Measurements from ENCODE around the gene C2CD3.
"Not testable (repeated sequence)": the region's sequence is repeated elsewhere in the genome, so short reads cannot be mapped to it uniquely, and the experiment has no call there.

Gene C2CD3

GRCh38 chr11:74120260-74121035 lies 50.4 kb downstream of the C2CD3 start:
- not testable (repeated sequence) for DNase-seq (ENCODE audit: low read depth)

GRCh38 chr11:74116719-74117118 lies 54.1 kb downstream of the C2CD3 start:
- DNase-seq (ENCODE audit: low read depth): no peak

GRCh38 chr11:74112877-74113276 lies 57.9 kb downstream of the C2CD3 start:
- no peak for DNase-seq (ENCODE audit: low read depth)

GRCh38 chr11:74106124-74106523 lies 64.7 kb downstream of the C2CD3 start:
- no peak for DNase-seq (ENCODE audit: low read depth)

GRCh38 chr11:74102321-74102720 lies 68.5 kb downstream of the C2CD3 start:
- no peak for DNase-seq (ENCODE audit: low read depth)

- DNase-seq (ENCODE audit: low read depth): no peak
These were observed 70.1 kb downstream of the C2CD3 start for GRCh38 chr11:74100735-74101134.

- no peak for DNase-seq (ENCODE audit: low read depth)
These were observed 70.6 kb downstream of the C2CD3 start for GRCh38 chr11:74100231-74100630.

GRCh38 chr11:74097686-74098237 lies 73.0 kb downstream of the C2CD3 start:
- no peak for DNase-seq (ENCODE audit: low read depth)

- DNase-seq (ENCODE audit: low read depth): no peak
These were observed 76.4 kb downstream of the C2CD3 start for GRCh38 chr11:74094393-74094792.

- DNase-seq (ENCODE audit: low read depth): no peak
These were observed 78.4 kb downstream of the C2CD3 start for GRCh38 chr11:74092425-74092824.

- DNase-seq (ENCODE audit: low read depth): no peak
These were observed 79.3 kb downstream of the C2CD3 start for GRCh38 chr11:74091549-74091948.

- no peak for DNase-seq (ENCODE audit: low read depth)
These were observed 80.1 kb downstream of the C2CD3 start for GRCh38 chr11:74090701-74091100.

GRCh38 chr11:74086242-74086884 lies 84.4 kb downstream of the C2CD3 start:
- DNase-seq (ENCODE audit: low read depth): no peak

GRCh38 chr11:74085542-74085892 lies 85.3 kb downstream of the C2CD3 start:
- DNase-seq (ENCODE audit: low read depth): no peak

- DNase-seq (ENCODE audit: low read depth): no peak
These were observed 85.8 kb downstream of the C2CD3 start for GRCh38 chr11:74084796-74085541.

- not testable (repeated sequence) for DNase-seq (ENCODE audit: low read depth)
These were observed 86.9 kb downstream of the C2CD3 start for GRCh38 chr11:74083927-74084326.

GRCh38 chr11:74081428-74081827 lies 89.4 kb downstream of the C2CD3 start:
- no peak for DNase-seq (ENCODE audit: low read depth)

- no peak for DNase-seq (ENCODE audit: low read depth)
These were observed 93.6 kb downstream of the C2CD3 start for GRCh38 chr11:74077193-74077592.

GRCh38 chr11:74072721-74073120 lies 98.1 kb downstream of the C2CD3 start:
- DNase-seq (ENCODE audit: low read depth): no peak

GRCh38 chr11:74072286-74072685 lies 98.5 kb downstream of the C2CD3 start:
- no peak for DNase-seq (ENCODE audit: low read depth)

GRCh38 chr11:74070723-74071492 lies 99.9 kb downstream of the C2CD3 start:
- DNase-seq (ENCODE audit: low read depth): no peak

Measured in HS-27A (cell line).